HEK293 (cell line): ENCODE measurements around the gene ZNF790.
"Not testable (repeated sequence)": the region's sequence is repeated elsewhere in the genome, so short reads cannot be mapped to it uniquely, and the experiment has no call there.

Source experiments
- CTCF ChIA-PET: fragments of 350-600 bp; formaldehyde crosslinking; extraction: SDS; loops from one replicate; lab custom pipeline; 2021; ENCODE audit warnings: antibody characterized with exemption; lab: Yijun Ruan, JAX
- POLR2A ChIA-PET: fragments of 300-600 bp; formaldehyde crosslinking; extraction: SDS; loops from one replicate; lab custom pipeline; 2020; ENCODE audit warnings: antibody characterized with exemption, inconsistent platforms; lab: Yijun Ruan, JAX
- H3K27ac ChIP-seq: fragments of 200-500 bp; sonication (Bioruptor generic); 2 replicates; pipeline ENCODE4 v1.5.1; 2014; ENCODE audit warnings: low read depth, low read length, control low read depth, inconsistent platforms; ENCODE audit errors: extremely low read depth
- H3K36me3 ChIP-seq, 2 experiments: fragments of 200-500 bp in 1 of 2; sonication (Bioruptor generic) in 1 of 2; 1 replicate in 1 of 2; 2 replicates in 1 of 2; pipeline ENCODE4 v1.5.1; 2014 to 2017; ENCODE audit warnings: inconsistent platforms in 2 of 2, low read length in 2 of 2; ENCODE audit not compliant: control insufficient read depth in 2 of 2, insufficient read depth in 1 of 2
- H3K4me1 ChIP-seq: fragments of 200-500 bp; sonication (Bioruptor generic); 2 replicates; pipeline ENCODE4 v1.5.1; 2014; ENCODE audit warnings: mild to moderate bottlenecking, low read length, inconsistent platforms; ENCODE audit not compliant: control insufficient read depth, insufficient read depth
- H3K4me3 ChIP-seq: 2 replicates; pipeline ENCODE4 v1.5.1; 2011; ENCODE audit warnings: low read depth, mild to moderate bottlenecking, control low read depth, low read length, moderate library complexity
- H3K9me3 ChIP-seq: fragments of 200-500 bp; sonication (Bioruptor generic); 2 replicates; pipeline ENCODE4 v1.5.1; 2014; ENCODE audit warnings: low read depth, low read length, inconsistent platforms; ENCODE audit not compliant: control insufficient read depth, insufficient read depth
- HOXA7 ChIP-seq: sonication (generic); formaldehyde crosslinking; IDR thresholded peaks from 2 replicates; pipeline ENCODE4 v1.8.1; 2022; ENCODE audit warnings: missing genetic modification reagents, borderline replicate concordance
- KLF1 ChIP-seq: fragments of 450-650 bp; formaldehyde crosslinking; IDR thresholded peaks from 2 replicates; pipeline ENCODE4 v1.5.1; 2016; ENCODE audit warnings: missing biosample characterization, missing genetic modification characterization
- KLF17 ChIP-seq: fragments of 450-650 bp; formaldehyde crosslinking; IDR thresholded peaks from 2 replicates; pipeline ENCODE4 v1.5.1; 2016; ENCODE audit warnings: missing biosample characterization, missing genetic modification characterization
- KLF9 ChIP-seq: fragments of 450-650 bp; formaldehyde crosslinking; IDR thresholded peaks from 2 replicates; pipeline ENCODE4 v1.5.1; 2016; ENCODE audit warnings: missing biosample characterization, missing genetic modification characterization, low read depth
- ZBTB49 ChIP-seq: fragments of 450-650 bp; formaldehyde crosslinking; IDR thresholded peaks from 2 replicates; pipeline ENCODE4 v1.5.1; 2016; ENCODE audit warnings: missing biosample characterization, missing genetic modification characterization, low read depth
- ZFP3 ChIP-seq: fragments of 450-650 bp; formaldehyde crosslinking; IDR thresholded peaks from 2 replicates; pipeline ENCODE4 v1.5.1; 2016; ENCODE audit warnings: low read depth, missing biosample characterization, missing genetic modification characterization
- ZFP37 ChIP-seq: fragments of 450-650 bp; formaldehyde crosslinking; IDR thresholded peaks from 2 replicates; pipeline ENCODE4 v1.5.1; 2016; ENCODE audit warnings: missing biosample characterization, missing genetic modification characterization
- ZFP69B ChIP-seq: fragments of 450-650 bp; formaldehyde crosslinking; IDR thresholded peaks from 2 replicates; pipeline ENCODE4 v1.5.1; 2016; ENCODE audit warnings: missing biosample characterization, missing genetic modification characterization
- ZNF10 ChIP-seq: fragments of 450-650 bp; formaldehyde crosslinking; IDR thresholded peaks from 2 replicates; pipeline ENCODE4 v1.5.1; 2017; ENCODE audit warnings: missing biosample characterization, missing genetic modification characterization
- ZNF202 ChIP-seq: fragments of 450-650 bp; formaldehyde crosslinking; IDR thresholded peaks from 2 replicates; pipeline ENCODE4 v1.5.1; 2016; ENCODE audit warnings: missing biosample characterization, missing genetic modification characterization, borderline replicate concordance
- ZNF24 ChIP-seq: fragments of 450-650 bp; formaldehyde crosslinking; IDR thresholded peaks from 2 replicates; pipeline ENCODE4 v1.5.1; 2016; ENCODE audit warnings: missing biosample characterization, missing genetic modification characterization
- ZNF433 ChIP-seq: fragments of 450-650 bp; formaldehyde crosslinking; IDR thresholded peaks from 2 replicates; pipeline ENCODE4 v1.5.1; 2016; ENCODE audit warnings: missing biosample characterization, missing genetic modification characterization, low read depth
- ZNF473 ChIP-seq: fragments of 450-650 bp; formaldehyde crosslinking; IDR thresholded peaks from 2 replicates; pipeline ENCODE4 v1.5.1; 2017; ENCODE audit warnings: missing biosample characterization, missing genetic modification characterization
- ZNF501 ChIP-seq: fragments of 450-650 bp; formaldehyde crosslinking; IDR thresholded peaks from 2 replicates; pipeline ENCODE4 v1.5.1; 2016; ENCODE audit warnings: missing biosample characterization, missing genetic modification characterization
- ZNF560 ChIP-seq: fragments of 450-650 bp; formaldehyde crosslinking; IDR thresholded peaks from 2 replicates; pipeline ENCODE4 v1.5.1; 2017; ENCODE audit warnings: missing biosample characterization, missing genetic modification characterization, borderline replicate concordance
- ZNF561 ChIP-seq: fragments of 450-650 bp; IDR thresholded peaks from 2 replicates; pipeline ENCODE4 v1.5.1; 2018; ENCODE audit warnings: missing biosample characterization, missing genetic modification characterization, borderline replicate concordance
- ZNF596 ChIP-seq: fragments of 450-650 bp; IDR thresholded peaks from 2 replicates; pipeline ENCODE4 v1.5.0; 2018; ENCODE audit warnings: missing biosample characterization, mild to moderate bottlenecking, missing genetic modification characterization, moderate library complexity
- ZNF610 ChIP-seq: fragments of 450-650 bp; formaldehyde crosslinking; IDR thresholded peaks from 2 replicates; pipeline ENCODE4 v1.5.1; 2016; ENCODE audit warnings: missing biosample characterization, missing genetic modification characterization, borderline replicate concordance
- ZNF623 ChIP-seq: fragments of 450-650 bp; formaldehyde crosslinking; IDR thresholded peaks from 2 replicates; pipeline ENCODE4 v1.5.1; 2016; ENCODE audit warnings: missing biosample characterization, missing genetic modification characterization
- ZNF692 ChIP-seq: fragments of 450-650 bp; formaldehyde crosslinking; IDR thresholded peaks from 2 replicates; pipeline ENCODE4 v1.5.1; 2016; ENCODE audit warnings: missing biosample characterization, missing genetic modification characterization
- ZNF701 ChIP-seq: fragments of 450-650 bp; formaldehyde crosslinking; IDR thresholded peaks from 2 replicates; pipeline ENCODE4 v1.5.1; 2016; ENCODE audit warnings: missing biosample characterization, missing genetic modification characterization
- ZNF792 ChIP-seq: fragments of 450-650 bp; formaldehyde crosslinking; IDR thresholded peaks from 2 replicates; pipeline ENCODE4 v1.5.1; 2016; ENCODE audit warnings: missing biosample characterization, missing genetic modification characterization
- ZXDB ChIP-seq: fragments of 450-650 bp; formaldehyde crosslinking; IDR thresholded peaks from 2 replicates; pipeline ENCODE4 v1.5.1; 2016; ENCODE audit warnings: missing biosample characterization, missing genetic modification characterization

The ZNF790 gene

GRCh38 chr19:36796714-36796992, 41.5 kb downstream of the ZNF790 start:
- peak overlapping the region; percentile 43 for H3K4me3 ChIP-seq
- peak overlapping the region; percentile 67; the same call in 1 of the 2 replicates for H3K27ac ChIP-seq
- POLR2A ChIA-PET = interaction anchor here (0.9 to 1.4 kb wide), 5 partner anchors 23 to 130 kb away, joined by 3 to 11 read pairs (median 5); partner anchors contain the start of genes ZNF345, ZNF461, ZNF790 and ZNF850
- H3K36me3 ChIP-seq = peaks cover 8 to 21% of the 10 kb centered on the region in 2 experiments
- H3K4me1 ChIP-seq = no peaks in the 10 kb centered on the region
- CTCF ChIA-PET = no interaction called here
- TF ChIP-seq ZNF596 (tag by site-specific recombination) (0 out of 2 replicates have a peak, but pooled peaks have one; percentile 3), ZNF24 (tag by site-specific recombination) (no peak), ZNF433 (no peak), KLF9 (tag by site-specific recombination) (0 out of 2 replicates have a peak, but pooled peaks have one; percentile 53), ZNF623 (peak; percentile 21; the same call in 1 of the 2 replicates), KLF1 (no peak), ZNF10 (tag by site-specific recombination) (no peak)
- peaks cover 8% of the 10 kb centered on the region for H3K9me3 ChIP-seq

GRCh38 chr19:36791420-36792141, 46.6 kb downstream of the ZNF790 start:
- POLR2A ChIA-PET, H3K4me3 ChIP-seq, H3K4me1 ChIP-seq, H3K27ac ChIP-seq, H3K36me3 ChIP-seq, H3K9me3 ChIP-seq: not testable (repeated sequence)
- CTCF ChIA-PET = interaction anchor here (0.6 kb wide), 1 partner anchor 110 kb away, joined by 4 read pairs; no protein-coding TSS in a partner anchor

GRCh38 chr19:36775768-36776167, 62.4 kb downstream of the ZNF790 start:
- CTCF ChIA-PET = no interaction called here
- no peak overlapping the region for H3K4me3 ChIP-seq
- POLR2A ChIA-PET = no interaction called here
- 0 out of 2 replicates have a peak, but pooled peaks have one; percentile 60 for TF ChIP-seq ZNF202 (tag by site-specific recombination)
- TF ChIP-seq ZNF24 (tag by site-specific recombination) = no peak
- H3K9me3 ChIP-seq = peaks cover 10% of the 10 kb centered on the region
- H3K4me1 ChIP-seq = no peaks in the 10 kb centered on the region
- no peak overlapping the region for H3K27ac ChIP-seq
- H3K36me3 ChIP-seq = peaks cover 33 to 42% of the 10 kb centered on the region in 2 experiments; a peak in 2 of 3 replicates

GRCh38 chr19:36773223-36773579, 65.0 kb downstream of the ZNF790 start:
- no peaks in the 10 kb centered on the region for H3K4me1 ChIP-seq
- peak overlapping the region; percentile 84 for H3K27ac ChIP-seq
- H3K4me3 ChIP-seq = peak overlapping the region; percentile 53
- ChIA-PET POLR2A (interaction anchor here (0.6 to 2.4 kb wide), 17 partner anchors 10 to 904 kb away, joined by 3 to 14 read pairs (median 5); partner anchors contain the start of genes POLR2I, TBCB, ZNF260 and ZNF345), CTCF (interaction anchor here (0.6 to 0.7 kb wide), 2 partner anchors 42 to 102 kb away, joined by 3 read pairs; no protein-coding TSS in a partner anchor)
- peaks cover 37 to 54% of the 10 kb centered on the region in 2 experiments; a peak in 2 of 3 replicates for H3K36me3 ChIP-seq
- H3K9me3 ChIP-seq = peaks cover 13% of the 10 kb centered on the region
- TF ChIP-seq ZFP37 (tag by site-specific recombination) = peak; percentile 89
- TF ChIP-seq ZNF560 (tag by site-specific recombination) = no peak
- no peak for TF ChIP-seq ZNF202 (tag by site-specific recombination)
- peak; percentile 63; the same call in 1 of the 2 replicates for TF ChIP-seq ZXDB (tag by site-specific recombination)
- no peak for TF ChIP-seq KLF1
- TF ChIP-seq ZNF501 (tag by site-specific recombination) = peak; percentile 79
- TF ChIP-seq ZNF692 (tag by site-specific recombination) = peak; percentile 84; the same call in 1 of the 2 replicates
- peak; percentile 65 for TF ChIP-seq ZNF610
- TF ChIP-seq ZNF701 (tag by site-specific recombination) = peak; percentile 74; the same call in 1 of the 2 replicates
- no peak for TF ChIP-seq ZBTB49
- no peak for TF ChIP-seq ZFP3 (tag by site-specific recombination)
- TF ChIP-seq ZNF561 (tag by site-specific recombination) = no peak
- TF ChIP-seq ZFP69B (tag by site-specific recombination) = peak; percentile 90
- peak; percentile 67 for TF ChIP-seq KLF17
- TF ChIP-seq ZNF473 (tag by site-specific recombination) = no peak
- no peak for TF ChIP-seq HOXA7 (CRISPR knock-in tag)
- TF ChIP-seq ZNF792 (tag by site-specific recombination) = peak; percentile 54; the same call in 1 of the 2 replicates
